ENCODE data around the gene RALGAPA2.

Gene RALGAPA2

DNA sequence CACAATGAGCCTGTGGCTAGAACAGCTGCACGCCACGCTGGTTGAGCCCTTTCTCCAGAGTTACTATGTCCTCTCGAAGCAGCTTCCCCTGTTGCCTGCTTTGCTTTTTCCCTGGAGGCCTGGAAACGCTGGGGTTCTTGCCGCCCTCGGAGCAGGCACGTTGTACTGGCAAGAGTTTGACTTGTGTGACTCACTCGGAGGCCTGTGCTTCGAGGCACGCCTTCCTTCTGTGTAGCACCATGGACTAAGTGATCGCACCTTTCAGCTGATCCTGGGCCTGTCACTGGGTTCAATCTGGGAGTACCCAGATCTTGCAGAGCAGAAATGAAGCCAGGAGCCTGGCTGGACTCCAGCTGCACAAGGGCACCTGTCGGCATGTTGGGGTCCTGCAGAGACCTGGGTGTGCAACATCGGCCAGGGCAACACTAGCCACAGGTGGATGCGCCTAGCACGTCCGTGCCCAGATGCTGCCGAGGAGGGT lies 339.3 kb downstream of the RALGAPA2 start:
- DNase-seq (ENCODE audit: extremely low read depth in 1 of 2, low read depth in 1 of 2): no peak

GRCh38 chr20:20371681-20372080 lies 340.8 kb downstream of the RALGAPA2 start:
- DNase-seq (ENCODE audit: extremely low read depth in 1 of 2, low read depth in 1 of 2): no peak

GRCh38 chr20:20371083-20371482 lies 341.4 kb downstream of the RALGAPA2 start:
- DNase-seq (ENCODE audit: extremely low read depth in 1 of 2, low read depth in 1 of 2): no peak

GRCh38 chr20:20370094-20370575 lies 342.3 kb downstream of the RALGAPA2 start:
- no peak for DNase-seq (ENCODE audit: extremely low read depth in 1 of 2, low read depth in 1 of 2)

- no peak for DNase-seq (ENCODE audit: extremely low read depth in 1 of 2, low read depth in 1 of 2)
Observed at GRCh38 chr20:20369250-20370093, 343.0 kb downstream of the RALGAPA2 start.

DNA sequence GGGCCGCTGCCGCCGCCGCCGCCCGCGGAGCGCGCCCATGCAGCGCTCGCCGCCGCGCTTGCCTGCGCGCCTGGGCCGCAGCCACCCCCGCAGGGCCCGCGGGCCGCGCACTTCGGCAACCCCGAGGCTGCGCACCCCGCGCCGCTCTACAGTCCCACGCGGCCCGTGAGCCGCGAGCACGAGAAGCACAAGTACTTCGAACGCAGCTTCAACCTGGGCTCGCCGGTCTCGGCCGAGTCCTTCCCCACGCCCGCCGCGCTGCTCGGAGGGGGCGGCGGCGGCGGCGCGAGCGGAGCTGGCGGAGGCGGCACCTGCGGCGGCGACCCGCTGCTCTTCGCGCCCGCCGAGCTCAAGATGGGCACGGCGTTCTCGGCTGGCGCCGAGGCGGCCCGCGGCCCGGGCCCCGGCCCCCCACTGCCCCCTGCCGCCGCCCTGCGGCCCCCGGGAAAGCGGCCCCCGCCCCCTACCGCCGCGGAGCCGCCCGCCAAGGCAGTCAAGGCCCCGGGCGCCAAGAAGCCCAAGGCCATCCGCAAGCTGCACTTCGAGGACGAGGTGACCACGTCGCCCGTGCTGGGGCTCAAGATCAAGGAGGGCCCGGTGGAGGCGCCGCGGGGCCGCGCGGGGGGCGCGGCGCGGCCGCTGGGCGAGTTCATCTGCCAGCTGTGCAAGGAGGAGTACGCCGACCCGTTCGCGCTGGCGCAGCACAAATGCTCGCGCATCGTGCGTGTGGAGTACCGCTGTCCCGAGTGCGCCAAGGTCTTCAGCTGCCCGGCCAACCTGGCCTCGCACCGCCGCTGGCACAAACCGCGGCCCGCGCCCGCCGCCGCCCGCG lies 343.8 kb downstream of the RALGAPA2 start:
- no peak for DNase-seq (ENCODE audit: extremely low read depth in 1 of 2, low read depth in 1 of 2)

DNA sequence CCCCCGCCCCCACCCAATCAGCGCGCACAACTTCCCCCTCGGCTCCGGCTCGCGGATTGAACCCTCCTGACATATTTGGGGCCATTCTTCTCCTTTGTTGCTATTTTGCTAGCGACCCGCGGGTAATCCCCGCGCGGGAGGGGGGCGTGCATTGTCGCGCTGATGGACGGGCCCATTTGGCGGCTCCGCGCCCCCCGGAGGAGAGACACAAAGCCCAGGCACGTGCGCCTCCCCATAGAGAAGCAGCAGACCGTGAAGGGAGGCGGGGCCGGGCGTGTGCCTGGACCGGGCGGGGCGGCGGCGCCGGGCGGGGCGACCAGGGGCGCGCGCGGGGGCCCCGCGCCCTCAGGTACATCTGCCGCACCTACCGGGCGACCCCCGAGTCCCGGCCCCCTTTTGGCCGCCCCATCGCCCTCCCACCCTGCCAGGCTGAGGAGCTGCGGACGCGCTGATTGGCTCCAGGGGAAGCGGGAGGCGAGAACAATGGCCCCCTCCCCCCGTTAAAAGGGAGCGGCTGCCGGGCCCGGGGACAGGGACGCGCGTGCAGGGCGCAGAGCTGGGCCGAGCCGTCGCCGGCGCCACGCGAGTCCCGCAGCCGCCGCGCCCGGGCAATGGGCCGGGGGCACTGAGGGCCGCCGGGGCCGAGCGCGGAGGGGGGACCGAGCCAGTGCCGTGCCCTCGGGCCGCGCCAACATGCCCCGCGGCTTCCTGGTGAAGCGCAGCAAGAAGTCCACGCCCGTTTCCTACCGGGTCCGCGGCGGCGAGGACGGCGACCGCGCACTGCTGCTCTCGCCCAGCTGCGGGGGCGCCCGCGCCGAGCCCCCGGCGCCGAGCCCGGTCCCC lies 344.6 kb downstream of the RALGAPA2 start, which contains the start of gene INSM1:
TSS of gene INSM1 (plus strand) at position 530 of the 843 bp plus-strand sequence. CDS start at position 694, 164 bp downstream.
- DNase-seq (ENCODE audit: extremely low read depth in 1 of 2, low read depth in 1 of 2): no peak

GRCh38 chr20:20366876-20367574 lies 345.4 kb downstream of the RALGAPA2 start:
- no peak for DNase-seq (ENCODE audit: extremely low read depth in 1 of 2, low read depth in 1 of 2)

- no peak for DNase-seq (ENCODE audit: extremely low read depth in 1 of 2, low read depth in 1 of 2)
Observed at GRCh38 chr20:20366551-20366875, 345.9 kb downstream of the RALGAPA2 start.

- DNase-seq (ENCODE audit: extremely low read depth in 1 of 2, low read depth in 1 of 2): no peak
Observed at GRCh38 chr20:20365480-20366161, 346.8 kb downstream of the RALGAPA2 start.

GRCh38 chr20:20364593-20365479 lies 347.6 kb downstream of the RALGAPA2 start:
- no peak for DNase-seq (ENCODE audit: extremely low read depth in 1 of 2, low read depth in 1 of 2)

DNA sequence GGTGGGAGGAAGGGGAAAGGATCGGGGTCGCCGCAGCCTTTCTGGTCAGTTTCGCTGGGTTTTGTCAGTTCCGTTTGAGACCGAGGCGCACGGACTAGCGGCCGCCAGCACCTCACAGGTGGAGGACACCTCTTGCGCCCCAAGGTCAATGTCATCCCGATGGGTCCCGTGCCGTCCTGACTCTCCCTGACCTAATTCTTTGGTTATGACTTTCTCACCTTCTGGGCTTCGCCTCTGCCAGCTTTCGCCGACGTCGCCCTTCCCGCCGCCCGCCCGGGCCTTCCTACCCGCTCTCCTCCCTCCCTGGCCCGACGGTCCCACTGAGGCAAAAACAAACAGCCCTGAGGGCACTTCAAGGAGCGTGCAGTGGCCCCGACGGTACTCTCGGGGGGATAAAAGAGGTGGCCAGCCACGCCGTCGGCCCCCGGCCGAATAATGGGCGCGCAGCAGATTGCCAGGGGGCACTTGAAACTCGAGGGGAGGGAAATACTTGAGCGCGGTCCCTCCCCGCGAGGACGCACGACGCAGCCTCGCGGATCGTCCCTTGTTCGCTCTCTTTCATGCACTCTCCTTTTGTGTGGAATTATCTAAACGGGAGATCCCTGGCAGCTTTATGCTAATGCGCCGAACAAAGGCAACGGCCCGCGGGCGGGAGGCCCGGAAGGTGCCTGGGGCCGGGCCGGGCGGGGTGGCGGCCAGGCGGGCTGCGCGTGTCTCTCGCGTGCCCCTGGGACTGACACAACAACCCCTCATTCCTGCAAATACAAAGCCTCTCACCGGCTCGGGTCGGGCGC lies 348.4 kb downstream of the RALGAPA2 start:
- no peak for DNase-seq (ENCODE audit: extremely low read depth in 1 of 2, low read depth in 1 of 2)

GRCh38 chr20:20363434-20363798 lies 349.0 kb downstream of the RALGAPA2 start:
- no peak for DNase-seq (ENCODE audit: extremely low read depth in 1 of 2, low read depth in 1 of 2)

DNA sequence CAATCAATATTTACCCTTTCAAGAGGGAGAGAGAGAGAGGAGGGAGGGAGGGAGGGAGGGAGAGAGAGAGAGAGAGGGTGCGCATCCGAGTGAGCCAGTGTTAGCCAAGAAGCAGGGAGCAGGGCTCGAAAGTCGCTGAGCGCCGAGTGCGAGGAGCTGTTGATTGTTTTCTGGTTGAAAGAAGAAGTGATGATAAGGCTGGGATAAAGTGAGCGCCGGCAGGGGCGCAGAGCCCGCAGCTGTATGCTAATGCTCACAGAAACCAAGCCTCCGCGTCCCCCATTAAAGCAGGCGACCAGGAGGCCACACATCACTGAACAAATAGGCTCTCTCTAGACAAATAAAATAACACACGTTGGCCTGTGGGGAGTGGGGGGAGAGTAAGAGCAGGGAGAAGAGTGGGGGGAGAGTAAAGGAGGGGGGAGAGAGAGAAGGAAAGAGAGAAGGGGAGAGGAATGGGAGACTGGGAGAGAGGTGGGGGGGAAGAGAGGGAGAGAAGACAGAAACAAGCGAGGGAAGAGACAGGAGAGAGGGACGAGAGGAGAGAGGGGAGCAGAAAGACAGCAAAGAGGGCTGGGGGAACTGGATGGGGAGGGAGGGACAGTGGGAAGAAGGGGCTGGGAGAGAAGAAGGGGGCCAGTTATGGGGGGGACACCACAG lies 349.5 kb downstream of the RALGAPA2 start:
- no peak for DNase-seq (ENCODE audit: extremely low read depth in 1 of 2, low read depth in 1 of 2)

DNA sequence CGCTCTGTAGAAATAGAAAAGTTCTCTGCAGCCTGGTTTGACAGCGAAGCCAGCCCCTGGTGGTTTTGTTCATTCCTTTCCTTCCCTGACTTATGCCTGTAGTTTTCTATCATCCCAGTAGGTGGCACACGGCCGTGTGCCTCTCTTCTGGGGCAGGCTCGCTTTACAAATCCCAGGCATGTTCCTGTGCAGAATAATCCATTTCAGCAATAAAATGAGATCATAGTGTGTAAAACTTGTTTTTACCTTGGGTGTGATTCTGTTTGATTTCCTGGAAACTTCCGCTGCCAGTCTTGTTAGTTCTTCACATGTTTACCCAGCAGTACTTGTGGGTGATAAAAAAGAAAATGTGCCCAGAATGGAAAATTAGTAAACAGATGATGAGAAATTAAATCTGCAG lies 352.0 kb downstream of the RALGAPA2 start:
- no peak for DNase-seq (ENCODE audit: extremely low read depth in 1 of 2, low read depth in 1 of 2)

GRCh38 chr20:20359628-20360027 lies 352.8 kb downstream of the RALGAPA2 start:
- DNase-seq (ENCODE audit: extremely low read depth in 1 of 2, low read depth in 1 of 2): no peak

- no peak for DNase-seq (ENCODE audit: extremely low read depth in 1 of 2, low read depth in 1 of 2)
Observed at GRCh38 chr20:20358801-20359200, 353.6 kb downstream of the RALGAPA2 start.
